HepG2 (cell line): Measurements from ENCODE around the gene GPR137. TPM values are rescaled to one million over a fixed set of nuclear protein-coding genes. Genes with fewer than 3 reads are reported as not detected.

Experiments used
- CCDC6 ChIP-seq: sonication (generic); formaldehyde crosslinking; IDR thresholded peaks from 2 replicates; pipeline ENCODE4 v1.8.1; 2022; ENCODE audit warnings: mild to moderate bottlenecking, missing genetic modification reagents, moderate library complexity
- CREB1 ChIP-seq, 2 experiments: fragments of 450-650 bp in 1 of 2; IDR thresholded peaks; 2 replicates each; pipeline ENCODE4 v1.6.1; 2016 to 2017; ENCODE audit warnings: control low read depth in 1 of 2, mild to moderate bottlenecking in 1 of 2, missing compliant biosample characterization in 1 of 2, missing genetic modification characterization in 1 of 2
- CSRNP1 ChIP-seq: sonication (generic); formaldehyde crosslinking; IDR thresholded peaks from 2 replicates; pipeline ENCODE4 v1.8.1; 2023; ENCODE audit warnings: mild to moderate bottlenecking, missing genetic modification reagents
- EED ChIP-seq: sonication (generic); formaldehyde crosslinking; IDR thresholded peaks from 2 replicates; pipeline ENCODE4 v1.5.0; 2020; ENCODE audit warnings: mild to moderate bottlenecking, missing genetic modification reagents
- GABPB1 ChIP-seq: IDR thresholded peaks from 2 replicates; pipeline ENCODE4 v1.6.1; 2016; ENCODE audit warnings: mild to moderate bottlenecking, missing genetic modification reagents, moderate library complexity, missing compliant biosample characterization
- HES4 ChIP-seq: sonication (generic); formaldehyde crosslinking; IDR thresholded peaks from 2 replicates; pipeline ENCODE4 v1.9.0; 2021; ENCODE audit warnings: mild to moderate bottlenecking, missing genetic modification reagents, borderline replicate concordance
- KDM5A ChIP-seq: fragments of 200-600 bp; sonication (generic); IDR thresholded peaks from 2 replicates; pipeline ENCODE4 v1.7.0; 2018; ENCODE audit warnings: antibody characterized with exemption, mild to moderate bottlenecking, low read length, borderline replicate concordance
- MAF1 ChIP-seq: sonication (generic); formaldehyde crosslinking; IDR thresholded peaks from 2 replicates; pipeline ENCODE4 v1.5.0; 2020; ENCODE audit warnings: missing genetic modification reagents, borderline replicate concordance
- MAFF ChIP-seq: IDR thresholded peaks from 2 replicates; pipeline ENCODE4 v1.6.1; 2011; ENCODE audit warnings: low read depth, low read length, improper control_type of control experiment
- MAZ ChIP-seq, 2 experiments: sonication (generic) in 1 of 2; formaldehyde crosslinking in 1 of 2; IDR thresholded peaks; 2 replicates each; pipeline versions ENCODE4 v1.5.0 to v1.6.1; 2012 to 2020; ENCODE audit warnings: low read depth in 2 of 2, mild to moderate bottlenecking in 2 of 2, borderline replicate concordance in 1 of 2, improper control_type of control experiment in 1 of 2, low read length in 1 of 2, missing genetic modification reagents in 1 of 2, moderate library complexity in 1 of 2
- NCOA5 ChIP-seq: sonication (generic); formaldehyde crosslinking; IDR thresholded peaks from 2 replicates; pipeline ENCODE4 v1.4.0; 2020; ENCODE audit warnings: missing genetic modification reagents
- NFE2 ChIP-seq: sonication (generic); formaldehyde crosslinking; IDR thresholded peaks from 2 replicates; pipeline ENCODE4 v1.4.0; 2020; ENCODE audit warnings: missing genetic modification reagents
- RAD51 ChIP-seq: fragments of 450-650 bp; IDR thresholded peaks from 2 replicates; pipeline ENCODE4 v1.6.1; 2016; ENCODE audit warnings: borderline replicate concordance
- SMC3 ChIP-seq: IDR thresholded peaks from 2 replicates; pipeline ENCODE4 v1.6.1; 2011; ENCODE audit warnings: low read length, improper control_type of control experiment
- THYN1 ChIP-seq: sonication (generic); formaldehyde crosslinking; IDR thresholded peaks from 2 replicates; pipeline ENCODE4 v1.8.1; 2023; ENCODE audit warnings: low read depth, mild to moderate bottlenecking, moderate library complexity, missing genetic modification reagents, borderline replicate concordance
- TRIM24 ChIP-seq: sonication (generic); formaldehyde crosslinking; IDR thresholded peaks from 2 replicates; pipeline ENCODE4 v1.8.0; 2022; ENCODE audit warnings: mild to moderate bottlenecking, missing genetic modification reagents
- U2AF1 ChIP-seq: fragments of 200-400 bp; formaldehyde crosslinking; optimal IDR thresholded peaks from 2 replicates; pipeline ENCODE3; 2017; ENCODE audit warnings: mild to moderate bottlenecking, low read depth, low read length
- ZBTB14 ChIP-seq: sonication (generic); formaldehyde crosslinking; IDR thresholded peaks from 2 replicates; pipeline ENCODE4 v1.4.0; 2020; ENCODE audit warnings: missing genetic modification reagents
- ZBTB39 ChIP-seq: sonication (generic); formaldehyde crosslinking; IDR thresholded peaks from 2 replicates; pipeline ENCODE4 v1.5.0; 2020; ENCODE audit warnings: missing genetic modification reagents
- ZFP90 ChIP-seq: sonication (generic); formaldehyde crosslinking; IDR thresholded peaks from 2 replicates; pipeline ENCODE4 v1.8.0; 2022; ENCODE audit warnings: missing genetic modification reagents, mild to moderate bottlenecking, inconsistent platforms, borderline replicate concordance
- ZNF430 ChIP-seq: sonication (generic); formaldehyde crosslinking; IDR thresholded peaks from 2 replicates; pipeline ENCODE4 v1.9.0; 2021; ENCODE audit warnings: mild to moderate bottlenecking, missing genetic modification reagents
- ZNF704 ChIP-seq: sonication (generic); formaldehyde crosslinking; IDR thresholded peaks from 2 replicates; pipeline ENCODE4 v1.8.1; 2023; ENCODE audit warnings: mild to moderate bottlenecking, inconsistent platforms, moderate library complexity, missing genetic modification reagents, borderline replicate concordance
- ZNF746 ChIP-seq: sonication (generic); formaldehyde crosslinking; IDR thresholded peaks from 2 replicates; pipeline ENCODE4 v1.8.0; 2022; ENCODE audit warnings: mild to moderate bottlenecking, missing genetic modification reagents
- ZNF788 ChIP-seq: sonication (generic); formaldehyde crosslinking; IDR thresholded peaks from 2 replicates; pipeline ENCODE4 v1.5.0; 2020; ENCODE audit warnings: mild to moderate bottlenecking, missing genetic modification reagents, borderline replicate concordance
- polyA plus RNA-seq, 8 experiments: library from polyadenylated mRNA; depleted of rRNA in 3 of 8; stranded (reverse) in 7 of 8; unstranded in 1 of 8; fragments of >200 nt; fragmentation: Illumina TruSeq in 4 of 8; extraction: Trizol in 4 of 8; gene quantifications; 2 replicates each; pipeline versions ENCODE4 v1.2.1 to v1.2.3, GENCODE V29; 2011 to 2016; ENCODE audit warnings: low read depth in 4 of 8, missing spikeins in 1 of 8, mixed read lengths in 1 of 8; ENCODE audit not compliant: insufficient read depth in 1 of 8
- total RNA-seq, 5 experiments: library from RNA; depleted of rRNA; stranded (reverse); fragments of >200 nt; fragmentation: Illumina TruSeq; extraction: Trizol; gene quantifications; 2 replicates each; pipeline ENCODE4 v1.2.3, GENCODE V29; 2016; ENCODE audit warnings: low read depth in 1 of 5

The GPR137 gene
- total and polyA plus RNA-seq, 2 of the 13 experiments (the other 11 are each of a cell fraction or from before 2014, with no cell fraction given) = 8.5 to 13.2 TPM

- TF ChIP-seq ZBTB14 (no peak), ZNF788 (peak; percentile 36; the same call in 1 of the 2 replicates), RAD51 (no peak), KDM5A (no peak), TRIM24 (CRISPR knock-in tag) (no peak), CSRNP1 (CRISPR knock-in tag) (no peak), NCOA5 (CRISPR knock-in tag) (no peak), CREB1 (IDR thresholded peaks at IDR 0.05) (no peak), CREB1 (CRISPR knock-in tag; IDR thresholded peaks at IDR 0.05) (no peak), U2AF1 (no peak), NFE2 (CRISPR knock-in tag) (no peak), ZNF430 (CRISPR knock-in tag) (no peak), ZFP90 (CRISPR knock-in tag) (no peak), GABPB1 (CRISPR knock-in tag) (peak; percentile 20), ZNF704 (CRISPR knock-in tag) (no peak), ZNF746 (CRISPR knock-in tag) (no peak), SMC3 (no peak), HES4 (no peak), CCDC6 (CRISPR knock-in tag) (no peak), EED (CRISPR knock-in tag) (no peak), THYN1 (CRISPR knock-in tag) (no peak), MAF1 (CRISPR knock-in tag) (no peak), ZBTB39 (no peak), MAFF (no peak), MAZ (IDR thresholded peaks at IDR 0.05; ENCODE audit: borderline replicate concordance, low read depth, low read length) (no peak), MAZ (CRISPR knock-in tag; IDR thresholded peaks at IDR 0.05; ENCODE audit: low read depth) (no peak; the same call in 1 of the 2 replicates)
Measured at GRCh38 chr11:64306876-64307622, 21.4 kb downstream of the GPR137 start (continued).
